Left lung (tissue), 10 donors: ENCODE data around the gene CTNNA3. TPM values are rescaled to one million over a fixed set of nuclear protein-coding genes. Genes with fewer than 3 reads are reported as not detected.

Experiments
- ATAC-seq: fragments of 200-7000 bp; cut with Tn5 transposase; one replicate; pipeline ENCODE4 v1.9.1; 2020; ENCODE audit warnings: moderate library complexity
- DNase-seq, 4 donors: peaks; one replicate each; pipeline ENCODE4 v3.0.0-alpha.2; 2013 to 2020
- H3K27ac ChIP-seq, 2 donors: fragments of 200-600 bp; sonication (generic) in 1 of 2; one replicate each; pipeline versions ENCODE4 v1.5.0 to v1.8.0; 2020 to 2021
- H3K27me3 ChIP-seq, 2 donors: fragments of 200-600 bp; sonication (generic) in 1 of 2; one replicate each; pipeline versions ENCODE4 v1.5.0 to v1.8.0; 2020 to 2021
- H3K36me3 ChIP-seq, 2 donors: fragments of 200-600 bp; sonication (generic) in 1 of 2; one replicate each; pipeline versions ENCODE4 v1.5.0 to v1.8.0; 2020 to 2021
- H3K4me1 ChIP-seq, 2 donors: fragments of 200-600 bp; one replicate each; pipeline ENCODE4 v1.8.0; 2021
- H3K4me3 ChIP-seq, 2 donors: fragments of 200-600 bp; sonication (generic) in 1 of 2; one replicate each; pipeline versions ENCODE4 v1.5.0 to v1.8.0; 2020 to 2021; ENCODE audit warnings: mild to moderate bottlenecking in 1 of 2
- H3K9me3 ChIP-seq, 2 donors: fragments of 200-600 bp; sonication (generic) in 1 of 2; one replicate each; pipeline versions ENCODE4 v1.5.0 to v1.8.0; 2020 to 2021
- CTCF ChIP-seq, 2 donors: fragments of 200-600 bp; sonication (generic) in 1 of 2; IDR thresholded peaks; one replicate each; pipeline versions ENCODE4 v1.5.0 to v1.8.0; 2021; ENCODE audit warnings: antibody characterized with exemption in 2 of 2
- intact Hi-C, 2 donors: fragments of 100-400 bp; cut with DNase I; formaldehyde crosslinking; loops; one replicate each; pipeline versions ENCODE4 v1.11.2 to v1.14.2; 2022
- polyA plus RNA-seq, 6 donors: library from polyadenylated mRNA; unstranded; fragments of 120-200 nt; gene quantifications; one replicate each; pipeline ENCODE4 v1.2.1, GENCODE V29; 2013; ENCODE audit not compliant: insufficient read length in 6 of 6
- total RNA-seq, 2 donors: library from RNA; stranded (reverse); fragmentation: NEBNext Ultra II Directional; extraction: Animal tissue kit (Norgen Biotek cat#: 25700); gene quantifications; one replicate each; pipeline ENCODE4 v1.2.1, GENCODE V29; 2021
- donor health status: DM: no; HTN: yes; CAD: no.
- donor health status: DM: no; HTN: no; CAD: no.

CTNNA3 gene
- total and polyA plus RNA-seq, 8 donors, result 1.1 to 8.2 (median 6.6) TPM; not detected in 1

GRCh38 chr10:66916030-66916429, 780.0 kb downstream of the CTNNA3 start:
- Histone ChIP-seq H3K4me3 (no peak overlapping the region), H3K27me3 (no peaks in the 10 kb centered on the region), H3K9me3 (no peaks in the 10 kb centered on the region), H3K4me1 (no peaks in the 10 kb centered on the region), H3K36me3 (no peaks in the 10 kb centered on the region), H3K27ac (no peak overlapping the region)
- ATAC-seq, result peak; percentile 10
- no peak for TF ChIP-seq CTCF (IDR thresholded peaks at IDR 0.05)
- intact Hi-C loops, result no loop called here
- DNase-seq, result no peak

- Histone ChIP-seq H3K9me3 (no peaks in the 10 kb centered on the region), H3K4me3 (no peak overlapping the region), H3K36me3 (no peaks in the 10 kb centered on the region), H3K4me1 (no peaks in the 10 kb centered on the region), H3K27me3 (no peaks in the 10 kb centered on the region), H3K27ac (no peak overlapping the region)
- intact Hi-C loops, result no loop called here
- TF ChIP-seq CTCF (IDR thresholded peaks at IDR 0.05), result no peak
- DNase-seq (no peak), ATAC-seq (no peak)
Observed at GRCh38 chr10:66910671-66911070, 785.3 kb downstream of the CTNNA3 start.

- Histone ChIP-seq H3K27me3 (no peaks in the 10 kb centered on the region), H3K27ac (no peak overlapping the region), H3K9me3 (peaks cover 0 to 4% of the 10 kb centered on the region in 2 donors), H3K4me3 (no peak overlapping the region), H3K36me3 (no peaks in the 10 kb centered on the region), H3K4me1 (no peaks in the 10 kb centered on the region)
- TF ChIP-seq CTCF (IDR thresholded peaks at IDR 0.05), result no peak
- ATAC-seq (no peak), DNase-seq (no peak)
- intact Hi-C loops, result no loop called here
Observed at GRCh38 chr10:66892871-66893270, 803.1 kb downstream of the CTNNA3 start.

- no peak for ATAC-seq
- TF ChIP-seq CTCF (IDR thresholded peaks at IDR 0.05), result no peak
- no peaks in the 10 kb centered on the region for H3K36me3 ChIP-seq
- no peaks in the 10 kb centered on the region for H3K27me3 ChIP-seq
- H3K4me3 ChIP-seq, result no peak overlapping the region
- H3K4me1 ChIP-seq, result no peaks in the 10 kb centered on the region
- no peak overlapping the region for H3K27ac ChIP-seq
- intact Hi-C loops, result no loop called here
- no peak for DNase-seq
- no peaks in the 10 kb centered on the region for H3K9me3 ChIP-seq
Observed at GRCh38 chr10:66888237-66888636, 807.8 kb downstream of the CTNNA3 start.

GRCh38 chr10:66886848-66887247, 809.1 kb downstream of the CTNNA3 start:
- no peaks in the 10 kb centered on the region for H3K36me3 ChIP-seq
- intact Hi-C loops, result no loop called here
- H3K4me1 ChIP-seq, result no peaks in the 10 kb centered on the region
- no peak overlapping the region for H3K27ac ChIP-seq
- no peak for TF ChIP-seq CTCF (IDR thresholded peaks at IDR 0.05)
- ATAC-seq (no peak), DNase-seq (no peak)
- H3K27me3 ChIP-seq, result no peaks in the 10 kb centered on the region
- H3K9me3 ChIP-seq, result no peaks in the 10 kb centered on the region
- H3K4me3 ChIP-seq, result no peak overlapping the region
